Right hindlimb (tissue), 1 donor: ENCODE data around the gene STK32C.

Source experiments
- DNase-seq: peaks from one replicate; pipeline ENCODE4 v3.0.0-alpha.2; 2018

STK32C gene

GRCh38 chr10:132178046-132178445 lies 129.7 kb downstream of the STK32C start:
- no peak for DNase-seq

GRCh38 chr10:132176623-132177500 lies 130.9 kb downstream of the STK32C start:
- no peak for DNase-seq

- DNase-seq, result no peak
Observed at GRCh38 chr10:132175907-132176581, 131.7 kb downstream of the STK32C start.

GRCh38 chr10:132175408-132175807 lies 132.3 kb downstream of the STK32C start:
- no peak for DNase-seq

- no peak for DNase-seq
Observed at GRCh38 chr10:132174237-132174636, 133.5 kb downstream of the STK32C start.

- no peak for DNase-seq
Observed at GRCh38 chr10:132173185-132173584, 134.6 kb downstream of the STK32C start.

GRCh38 chr10:132172091-132173066 lies 135.4 kb downstream of the STK32C start:
- no peak for DNase-seq

GRCh38 chr10:132170561-132171361 lies 137.0 kb downstream of the STK32C start:
- no peak for DNase-seq

- no peak for DNase-seq
Observed at GRCh38 chr10:132169766-132170560, 137.8 kb downstream of the STK32C start.

- DNase-seq, result no peak
Observed at GRCh38 chr10:132169031-132169765, 138.6 kb downstream of the STK32C start.

GRCh38 chr10:132168571-132169030 lies 139.1 kb downstream of the STK32C start:
- DNase-seq, result no peak

- DNase-seq, result no peak
Observed at GRCh38 chr10:132167976-132168375, 139.8 kb downstream of the STK32C start.

GRCh38 chr10:132167041-132167674 lies 140.6 kb downstream of the STK32C start:
- DNase-seq, result no peak

GRCh38 chr10:132166216-132166950 lies 141.4 kb downstream of the STK32C start:
- no peak for DNase-seq

- no peak for DNase-seq
Observed at GRCh38 chr10:132165416-132165980, 142.3 kb downstream of the STK32C start.

- DNase-seq, result no peak
Observed at GRCh38 chr10:132164761-132165278, 142.9 kb downstream of the STK32C start.

GRCh38 chr10:132163826-132164515 lies 143.8 kb downstream of the STK32C start:
- no peak for DNase-seq

- DNase-seq, result no peak
Observed at GRCh38 chr10:132163278-132163765, 144.4 kb downstream of the STK32C start.
